HG03575 (cell line): ENCODE measurements around the gene PTGER2.

Experiments
- ATAC-seq: cut with Tn5 transposase; IDR thresholded peaks from one replicate; pipeline ENCODE4 v1.9.1; 2021; ENCODE audit not compliant: unreplicated experiment, insufficient number of reproducible peaks, low FRiP score; ENCODE audit errors: extremely low read depth

The PTGER2 gene

DNA sequence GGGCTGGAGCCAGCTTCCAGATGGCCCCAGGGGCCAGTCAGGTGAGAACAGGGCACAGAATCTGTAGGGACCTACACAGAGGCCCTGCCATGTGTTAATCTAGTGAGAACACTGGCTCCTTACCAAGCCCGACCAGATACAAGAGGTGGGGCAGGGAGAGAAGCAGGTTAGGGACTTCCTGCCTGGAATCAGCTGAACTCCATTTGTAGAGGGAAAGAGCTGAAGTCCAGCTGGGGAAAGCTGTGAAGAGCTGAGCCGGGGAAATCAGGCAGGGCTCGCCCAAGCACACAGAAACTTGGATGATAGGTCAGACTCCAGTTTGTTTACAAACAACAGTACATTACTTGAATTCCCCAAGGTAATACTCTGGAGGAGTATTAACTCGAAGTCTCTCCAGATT, 46.7 kb downstream of the PTGER2 start:
- no peak for ATAC-seq

DNA sequence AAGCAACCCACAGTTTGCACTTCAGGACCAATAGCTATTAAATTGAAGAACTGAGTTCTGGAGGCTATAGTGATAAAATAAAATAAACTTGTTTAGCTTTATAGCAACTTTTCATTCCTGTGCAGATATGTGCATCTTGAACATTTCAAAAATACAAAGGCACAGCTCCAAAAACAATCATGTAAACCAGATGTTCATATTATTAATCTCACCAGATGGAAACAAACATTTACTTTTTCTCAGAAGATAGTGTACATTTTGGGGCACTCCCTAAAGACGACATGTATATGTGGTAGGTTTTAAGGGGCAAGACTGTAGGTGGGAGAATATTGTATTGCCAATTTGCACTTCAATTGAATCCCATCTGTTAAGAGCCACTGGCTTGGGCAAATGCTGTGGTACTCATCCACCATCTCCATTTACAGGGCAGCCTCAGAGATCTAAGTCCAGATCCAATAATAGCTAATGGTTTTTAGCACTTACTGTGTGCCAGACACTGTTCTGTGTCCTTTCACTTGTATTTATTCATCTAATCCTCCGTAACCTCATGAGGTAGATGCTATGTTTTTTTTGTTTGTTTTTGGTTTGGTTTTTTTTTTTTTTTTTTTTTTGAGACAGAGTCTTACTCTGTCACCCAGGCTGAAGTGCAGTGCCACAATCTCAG, 49.1 kb downstream of the PTGER2 start:
- ATAC-seq: no peak

DNA sequence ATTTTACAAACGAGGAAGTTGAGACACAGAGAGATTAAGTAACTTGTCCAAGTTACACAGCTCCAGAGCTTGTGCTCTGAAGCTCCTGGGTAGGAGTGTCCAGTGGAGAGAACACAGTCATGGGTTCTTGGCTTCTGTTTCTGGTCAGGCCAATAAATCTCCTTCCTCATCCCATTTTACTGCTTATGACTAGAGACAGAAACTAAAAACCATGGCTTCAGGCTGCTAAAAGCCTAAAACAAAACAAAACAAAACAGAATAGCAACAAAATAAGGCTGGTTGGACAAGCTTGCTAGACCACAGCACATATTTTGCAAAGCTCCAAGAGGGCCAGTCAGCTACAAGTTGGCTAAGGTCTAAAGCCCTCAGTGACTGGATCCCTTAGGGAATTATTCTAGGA, 49.8 kb downstream of the PTGER2 start:
- ATAC-seq: no peak

DNA sequence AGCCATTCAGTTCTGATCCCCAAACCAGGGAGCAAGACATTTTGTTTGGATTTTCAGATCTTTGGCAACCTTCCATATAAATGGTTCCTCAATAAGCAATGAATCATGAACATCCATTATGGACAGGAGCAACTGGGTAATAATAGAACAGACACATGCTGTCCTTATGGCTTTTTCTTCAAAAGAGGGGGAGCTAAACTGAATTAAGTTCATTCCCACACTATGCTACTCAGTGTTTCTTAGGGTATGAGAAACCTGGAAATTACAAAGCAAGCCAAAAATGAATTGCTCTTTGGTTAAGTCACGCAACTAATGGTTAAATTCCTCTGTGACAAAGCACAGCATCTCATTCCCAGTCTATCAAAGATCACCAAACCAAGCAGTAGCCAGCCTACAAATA, 51.0 kb downstream of the PTGER2 start:
- ATAC-seq: no peak

DNA sequence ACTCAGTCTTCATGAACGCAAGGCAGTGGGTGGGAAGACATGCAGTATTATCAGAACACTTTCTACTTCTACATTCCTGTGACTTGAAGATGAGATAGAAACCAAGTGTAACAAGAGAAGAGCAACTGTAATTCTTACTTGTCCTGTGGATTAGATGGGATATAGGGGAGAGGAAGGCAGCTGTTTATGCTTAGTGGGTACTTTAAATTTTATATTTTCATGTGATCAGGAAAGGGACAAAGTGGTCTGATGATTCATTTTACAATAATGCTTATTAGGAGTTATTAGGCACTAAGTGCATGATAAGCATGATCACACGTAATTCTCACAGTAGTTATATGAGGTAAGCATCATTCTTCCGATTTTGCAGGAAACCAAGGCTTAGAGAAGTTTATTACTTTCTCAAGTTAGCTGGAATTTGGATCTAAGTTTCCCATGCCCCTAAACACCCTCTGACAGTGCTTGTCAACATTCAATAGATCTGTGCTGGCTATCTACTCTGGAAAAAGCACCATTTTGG, 52.7 kb downstream of the PTGER2 start:
- no peak for ATAC-seq

DNA sequence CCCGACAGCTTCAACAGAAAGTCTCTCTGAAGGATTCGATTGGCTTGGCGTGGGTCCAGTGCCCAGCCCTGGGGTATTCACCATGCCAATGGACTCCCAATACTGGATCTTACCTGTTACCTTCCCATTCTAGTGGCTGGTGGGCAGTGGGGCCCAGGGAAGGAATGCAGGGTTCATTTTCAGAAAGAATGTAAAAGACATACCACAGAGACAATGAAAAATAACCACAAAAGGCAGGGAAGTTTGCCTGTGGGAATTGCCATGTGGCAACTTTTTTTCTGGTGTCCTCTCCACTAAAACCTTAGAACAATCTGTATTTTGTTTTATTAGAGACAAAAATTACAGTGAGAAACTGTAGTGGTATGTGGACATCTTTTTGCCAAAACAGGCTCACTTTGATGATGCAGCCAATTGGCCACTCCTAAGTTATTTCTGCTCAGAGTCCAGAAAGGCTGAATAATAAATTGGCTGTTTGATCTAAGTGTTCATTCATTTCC, 55.2 kb downstream of the PTGER2 start:
- no peak for ATAC-seq

DNA sequence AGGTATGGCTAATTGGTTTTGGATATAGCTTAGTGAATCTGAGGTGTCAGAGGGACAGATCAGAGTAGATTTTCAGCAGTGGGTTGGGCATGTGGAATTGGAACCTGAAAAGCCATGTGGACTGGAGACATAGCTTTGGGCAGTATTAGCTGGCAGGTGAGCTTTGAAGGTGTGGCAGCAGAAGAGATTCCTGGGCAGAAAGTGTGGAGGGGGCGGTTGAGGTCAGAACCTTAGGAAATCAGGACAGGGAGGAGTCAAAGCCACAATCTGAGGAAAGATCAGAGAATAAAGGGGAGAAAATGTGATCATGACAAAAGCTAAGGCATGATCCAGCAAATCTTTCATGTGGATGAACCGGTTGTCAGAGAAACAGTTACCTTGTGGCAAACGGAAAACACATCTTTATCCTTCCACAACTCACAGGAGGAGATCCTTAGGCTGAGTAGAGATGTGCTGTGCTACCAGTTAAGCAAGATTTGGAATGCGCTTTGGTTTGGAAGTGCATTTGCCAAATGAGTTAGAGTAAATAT, 56.4 kb downstream of the PTGER2 start:
- ATAC-seq: no peak

DNA sequence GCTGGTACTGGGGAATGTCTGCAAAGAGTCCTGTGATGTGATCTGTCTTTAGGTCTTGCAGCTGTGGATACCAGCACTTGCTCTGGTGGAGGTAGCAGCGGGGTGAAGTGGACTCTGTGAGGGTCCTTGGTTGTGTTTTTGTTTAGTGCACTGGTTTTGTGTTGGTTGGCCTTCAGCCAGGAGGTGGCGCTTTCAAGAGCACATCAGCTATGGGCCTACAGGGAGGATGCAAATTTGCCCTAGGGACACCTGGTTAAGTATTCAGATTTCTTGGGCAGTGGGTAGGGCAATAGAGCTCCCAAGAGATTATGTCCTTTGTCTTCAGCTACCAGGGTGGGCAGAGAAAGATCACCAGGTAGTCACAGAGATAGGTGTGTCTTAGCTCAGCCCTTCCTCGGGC, 63.8 kb downstream of the PTGER2 start:
- ATAC-seq: no peak
